Activated gamma-delta T cell treated with Interleukin-2 at 50 U/mL for 16 hours (primary cell): ENCODE data around the gene ATF7IP2.
"Not testable (repeated sequence)": the region's sequence is repeated elsewhere in the genome, so short reads cannot be mapped to it uniquely, and the experiment has no call there.

ENCODE experiments used
- DNase-seq: peaks from one replicate; pipeline ENCODE4 v3.0.0-alpha.2; 2020

Gene ATF7IP2, protein sequence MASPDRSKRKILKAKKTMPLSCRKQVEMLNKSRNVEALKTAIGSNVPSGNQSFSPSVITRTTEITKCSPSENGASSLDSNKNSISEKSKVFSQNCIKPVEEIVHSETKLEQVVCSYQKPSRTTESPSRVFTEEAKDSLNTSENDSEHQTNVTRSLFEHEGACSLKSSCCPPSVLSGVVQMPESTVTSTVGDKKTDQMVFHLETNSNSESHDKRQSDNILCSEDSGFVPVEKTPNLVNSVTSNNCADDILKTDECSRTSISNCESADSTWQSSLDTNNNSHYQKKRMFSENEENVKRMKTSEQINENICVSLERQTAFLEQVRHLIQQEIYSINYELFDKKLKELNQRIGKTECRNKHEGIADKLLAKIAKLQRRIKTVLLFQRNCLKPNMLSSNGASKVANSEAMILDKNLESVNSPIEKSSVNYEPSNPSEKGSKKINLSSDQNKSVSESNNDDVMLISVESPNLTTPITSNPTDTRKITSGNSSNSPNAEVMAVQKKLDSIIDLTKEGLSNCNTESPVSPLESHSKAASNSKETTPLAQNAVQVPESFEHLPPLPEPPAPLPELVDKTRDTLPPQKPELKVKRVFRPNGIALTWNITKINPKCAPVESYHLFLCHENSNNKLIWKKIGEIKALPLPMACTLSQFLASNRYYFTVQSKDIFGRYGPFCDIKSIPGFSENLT

DNA sequence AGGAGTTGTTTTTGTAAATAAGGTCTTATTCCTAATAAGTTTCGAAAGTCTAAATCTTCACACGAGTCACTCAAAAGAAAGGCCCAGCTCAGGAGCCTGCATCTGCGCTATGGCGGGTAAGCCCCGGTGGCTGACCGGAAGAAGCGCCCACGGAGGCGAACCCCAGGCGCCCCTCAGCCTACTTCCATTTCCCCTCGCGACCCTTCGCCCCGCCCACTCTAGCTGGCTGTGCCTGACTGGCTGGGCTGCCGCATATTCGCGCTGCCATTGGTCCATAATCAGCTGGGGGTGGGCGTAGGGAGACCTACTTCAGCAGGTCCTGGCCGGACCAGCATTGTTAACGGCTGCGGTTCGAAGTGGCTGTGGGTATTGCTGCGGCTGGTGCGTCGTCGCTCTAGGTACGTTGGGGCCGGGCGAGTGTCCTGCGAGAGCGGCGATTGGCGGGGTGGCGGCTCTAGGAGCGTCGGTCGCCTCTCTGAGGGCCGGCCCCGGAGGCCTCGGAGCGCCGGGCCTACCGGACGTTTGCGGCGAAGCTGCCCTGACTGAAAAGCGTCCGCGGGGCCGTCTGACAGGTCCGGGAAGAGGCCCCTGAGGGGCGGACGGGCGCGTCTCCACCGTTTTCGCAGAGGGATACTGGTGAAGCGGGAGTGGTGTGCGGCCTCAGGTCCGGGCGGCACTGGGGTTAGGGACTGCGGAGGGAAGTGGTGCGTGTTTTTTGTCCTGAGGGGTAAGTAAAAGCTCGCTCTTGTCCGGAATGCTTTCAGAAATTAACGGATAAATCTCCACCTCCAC, at the start of gene ATF7IP2:
TSS of gene ATF7IP2 (plus strand) at position 337 of the 792 bp plus-strand sequence. CDS start 44,560 bp downstream, outside the sequence.
- peak; percentile 85 for DNase-seq

GRCh38 chr16:10338426-10338825, 47.4 kb upstream of the ATF7IP2 start:
- no peak for DNase-seq

- DNase-seq: no peak
Measured at GRCh38 chr16:10339777-10340732, 45.8 kb upstream of the ATF7IP2 start.

DNA sequence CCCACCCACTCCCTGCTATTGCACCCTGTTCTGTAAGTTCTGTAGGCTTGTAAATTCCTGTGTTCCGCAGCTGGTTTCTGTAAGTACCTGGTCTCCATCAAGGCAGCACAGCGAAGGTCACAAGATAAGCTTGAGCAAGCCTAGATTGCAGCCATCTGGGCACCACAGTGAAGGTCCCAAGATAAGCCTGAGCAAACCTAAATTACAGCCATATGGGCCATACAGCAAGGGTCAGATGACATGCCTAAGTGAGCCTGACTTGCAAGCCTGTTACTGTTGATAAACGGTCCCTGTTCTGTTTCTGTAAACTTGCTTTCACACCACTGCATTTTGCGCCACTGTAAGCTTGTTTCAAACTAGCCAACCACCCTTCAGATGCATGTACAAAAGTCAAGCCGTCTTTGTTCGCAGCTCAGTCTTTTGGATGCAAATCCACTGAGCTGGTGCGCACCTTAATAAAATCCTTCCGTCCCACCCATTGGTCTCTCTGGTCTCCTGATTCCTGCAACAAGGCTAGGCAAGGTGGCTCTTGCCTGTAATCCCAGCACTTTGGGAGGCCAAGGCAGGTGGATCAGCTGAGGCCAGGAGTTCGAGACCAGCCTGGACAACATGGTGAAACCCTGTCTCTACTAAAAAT, 42.6 kb upstream of the ATF7IP2 start:
- no peak for DNase-seq

GRCh38 chr16:10344699-10345098, 41.2 kb upstream of the ATF7IP2 start:
- DNase-seq: not testable (repeated sequence)

DNA sequence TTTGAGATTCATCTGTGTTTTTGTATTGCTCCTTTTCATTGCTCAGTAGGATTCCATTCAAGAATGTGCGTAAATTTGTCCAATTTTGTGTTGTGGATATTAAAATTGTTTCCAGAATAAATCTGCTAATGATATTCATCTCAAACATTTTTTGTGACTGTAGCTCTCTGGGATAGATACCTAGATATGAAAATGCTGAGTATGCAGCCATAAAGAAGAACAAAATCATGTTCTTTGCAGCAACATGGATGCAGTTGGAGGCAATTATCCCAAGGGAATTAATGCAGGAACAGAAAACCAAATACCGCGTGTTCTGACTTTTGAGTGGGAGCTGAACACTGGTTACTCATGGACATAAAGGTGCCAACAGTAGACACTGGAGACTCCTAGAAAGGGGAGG, 40.2 kb upstream of the ATF7IP2 start:
- DNase-seq: no peak

DNA sequence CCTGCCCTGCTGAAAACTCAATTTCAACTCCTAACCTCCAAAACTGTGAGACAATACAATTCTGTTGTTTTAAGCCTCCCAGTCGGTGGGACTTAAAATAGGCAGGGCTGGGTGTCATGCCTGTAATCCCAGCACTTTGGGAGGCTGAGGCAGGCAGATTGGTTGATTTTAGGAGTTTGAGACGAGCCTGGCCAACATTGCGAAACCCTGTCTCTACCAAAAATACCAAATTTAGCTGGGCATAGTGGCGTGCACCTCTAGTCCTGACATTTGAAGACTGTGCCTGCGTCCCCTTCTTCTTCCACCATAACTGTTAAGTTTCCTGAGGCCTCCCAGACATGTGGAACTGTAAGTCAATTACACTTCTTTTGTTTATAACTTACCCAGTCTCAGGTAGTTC, 36.0 kb upstream of the ATF7IP2 start:
- no peak for DNase-seq

DNA sequence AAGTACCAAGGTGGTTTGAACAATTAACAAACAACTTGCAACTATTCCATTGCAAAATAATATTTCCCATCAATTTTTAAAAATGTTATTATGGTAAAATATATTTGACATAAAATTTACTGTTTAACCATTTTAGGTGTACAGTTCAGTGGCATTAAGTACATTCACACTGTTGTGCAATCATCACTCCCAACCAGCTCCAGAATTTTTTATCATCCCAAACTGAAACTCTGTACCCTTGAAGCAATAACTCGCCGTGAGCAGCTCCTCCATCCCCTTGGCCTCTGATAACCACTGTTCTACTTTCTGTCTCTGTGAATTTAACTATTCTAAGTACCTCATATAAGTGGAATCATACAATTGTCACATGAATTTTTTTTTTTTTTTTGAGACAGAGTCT, 33.6 kb upstream of the ATF7IP2 start:
- DNase-seq: no peak

DNA sequence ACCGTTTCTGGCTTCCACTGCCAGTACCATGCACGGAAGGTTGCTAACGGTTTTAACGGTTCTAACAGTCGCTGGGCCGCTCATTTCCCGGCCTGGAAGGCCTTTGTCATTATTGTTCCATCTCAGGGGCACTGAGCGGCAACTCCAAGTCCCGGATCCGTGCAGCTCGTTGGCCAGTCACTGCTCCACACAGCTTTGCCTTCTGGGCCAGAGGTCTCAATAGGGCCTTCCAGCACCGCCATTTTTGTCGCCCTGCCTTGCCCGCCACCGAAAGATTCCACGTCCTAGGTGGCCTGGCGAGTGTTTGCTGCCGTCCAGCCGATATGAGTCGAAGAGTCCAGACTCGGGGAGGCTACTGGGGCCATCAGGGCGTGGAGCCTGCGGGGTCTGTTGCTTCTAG, 30.3 kb upstream of the ATF7IP2 start:
- no peak for DNase-seq

DNA sequence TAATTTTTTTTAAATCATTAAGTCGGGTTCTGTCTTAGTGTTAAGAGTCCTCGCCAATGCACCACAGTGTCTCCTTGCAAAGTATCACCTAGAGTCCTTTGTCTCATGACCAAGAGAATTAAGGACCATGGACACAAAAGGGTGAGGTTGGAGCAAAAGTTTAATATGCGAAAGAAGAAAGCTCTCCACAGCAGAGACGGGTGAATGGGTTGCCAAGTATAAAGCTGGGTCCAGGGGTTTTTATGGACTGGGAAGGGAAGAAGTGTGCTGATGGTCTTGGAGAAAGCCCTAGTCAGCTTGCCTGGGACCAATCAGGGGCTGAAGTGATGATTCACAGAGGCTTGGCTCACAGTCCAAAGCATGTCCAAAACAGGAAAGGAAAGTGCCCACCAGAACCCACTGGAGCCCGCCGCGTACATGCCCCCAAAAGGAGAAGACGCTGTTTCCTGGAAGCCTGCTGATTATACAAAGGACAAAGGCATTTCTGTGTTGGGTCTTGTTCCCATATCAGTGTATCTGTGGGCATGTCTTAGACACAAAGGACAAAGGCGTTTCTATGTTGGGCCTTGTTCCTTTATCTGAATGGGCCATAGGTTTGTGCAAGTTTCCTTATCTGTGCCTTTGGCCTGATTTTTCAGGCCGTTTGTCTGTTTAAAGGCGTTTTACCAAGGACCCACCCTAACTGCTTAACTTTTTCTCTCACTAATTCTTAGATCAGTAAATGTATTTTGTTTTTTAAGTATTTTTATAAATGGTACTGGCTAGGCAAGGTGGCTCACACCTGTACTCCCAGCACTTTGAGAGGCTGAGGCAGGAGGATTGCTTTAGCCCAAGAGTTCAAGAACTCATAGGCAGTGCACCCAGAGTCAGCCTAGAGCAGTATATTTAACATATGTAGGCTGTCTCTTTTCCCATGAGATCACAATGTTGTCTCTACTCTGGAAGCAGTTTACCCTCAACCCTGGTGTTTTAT, 28.7 kb upstream of the ATF7IP2 start:
- DNase-seq: no peak

GRCh38 chr16:10361747-10362076, 24.1 kb upstream of the ATF7IP2 start:
- DNase-seq: not testable (repeated sequence)

- DNase-seq: no peak
Measured at GRCh38 chr16:10362077-10362863, 23.6 kb upstream of the ATF7IP2 start.

DNA sequence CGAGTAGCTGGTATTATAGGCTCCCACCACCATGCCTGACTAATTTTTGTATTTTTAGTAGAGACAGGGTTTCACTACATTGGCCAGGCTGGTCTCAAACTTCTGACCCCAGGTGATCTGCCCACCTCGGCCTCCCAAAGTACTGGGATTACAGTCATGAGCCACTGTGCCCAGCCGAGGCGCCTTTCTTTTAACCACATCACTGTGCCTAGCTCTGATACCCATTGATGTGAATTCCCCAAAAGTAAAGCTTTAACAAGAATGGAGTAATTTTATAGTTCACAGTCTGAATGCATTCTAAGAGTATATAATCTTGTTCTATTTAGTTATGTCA, 23.0 kb upstream of the ATF7IP2 start:
- not testable (repeated sequence) for DNase-seq

DNA sequence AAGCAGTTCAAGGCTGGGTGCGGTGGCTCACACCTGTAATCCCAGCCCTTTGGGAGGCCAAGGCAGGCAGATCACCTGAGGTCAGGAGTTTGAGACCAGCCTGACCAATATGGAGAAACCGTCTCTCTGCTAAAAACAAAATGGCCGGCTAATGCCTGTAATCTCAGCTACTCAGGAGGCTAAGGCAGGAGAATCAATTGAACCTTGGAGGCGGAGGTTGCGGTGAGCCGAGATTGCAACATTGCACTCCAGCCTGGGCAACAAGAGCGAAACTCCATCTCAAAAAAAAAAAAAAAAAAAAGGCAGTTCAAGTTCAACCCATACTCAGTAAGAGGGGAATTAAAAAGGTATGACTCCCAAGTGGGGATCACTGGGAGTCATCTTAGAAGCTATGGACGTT, 19.2 kb upstream of the ATF7IP2 start:
- DNase-seq: not testable (repeated sequence)

DNA sequence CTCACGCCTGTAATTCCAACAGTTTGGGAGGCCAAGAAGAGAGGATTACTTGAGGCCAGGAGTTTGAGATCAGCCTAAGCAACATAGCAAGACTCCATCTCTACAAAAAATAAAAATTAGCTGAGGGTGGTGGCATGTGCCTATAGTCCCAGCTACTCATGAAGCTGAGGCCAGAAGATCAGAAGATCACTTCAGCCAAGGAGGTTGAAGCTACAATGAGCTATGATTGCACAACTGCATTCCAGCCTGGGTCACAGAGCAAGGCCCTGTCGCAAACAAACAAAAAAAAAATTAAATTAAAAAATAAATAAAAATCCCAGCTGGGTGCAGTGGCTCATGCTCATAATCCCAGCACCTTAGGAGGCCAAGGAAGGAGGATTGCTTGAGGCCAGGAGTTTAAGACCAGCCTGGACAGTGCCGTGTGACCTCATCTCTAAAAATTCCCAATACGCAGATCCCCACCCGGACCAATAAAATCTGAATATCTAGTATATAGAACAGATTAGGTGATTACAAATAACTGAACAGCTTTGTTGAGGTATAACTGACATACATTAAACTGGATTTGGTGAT, 18.2 kb upstream of the ATF7IP2 start:
- no peak for DNase-seq

GRCh38 chr16:10368969-10369551, 16.8 kb upstream of the ATF7IP2 start:
- no peak for DNase-seq

- DNase-seq: no peak
Measured at GRCh38 chr16:10370096-10370726, 15.7 kb upstream of the ATF7IP2 start.

GRCh38 chr16:10371592-10371991, 14.3 kb upstream of the ATF7IP2 start:
- no peak for DNase-seq

GRCh38 chr16:10373556-10373955, 12.3 kb upstream of the ATF7IP2 start:
- no peak for DNase-seq
